H54 (cell line): ENCODE results near the gene NPLOC4.

Source experiments
- DNase-seq: peaks from one replicate; pipeline ENCODE4 v3.0.0; 2011; ENCODE audit warnings: low spot score, mixed read lengths; ENCODE audit not compliant: insufficient read length
- FAIRE-seq: peaks from 3 replicates; lab custom pipeline; 2011; peaks lifted over from hg19 to GRCh38; lab: Jason Lieb, UNC
- POLR2A ChIP-seq: IDR thresholded peaks from 2 replicates; pipeline ENCODE4 v1.6.1; 2011; ENCODE audit warnings: low read depth, mild to moderate bottlenecking, low read length

NPLOC4 gene

GRCh38 chr17:81566461-81567126, 70.3 kb downstream of the NPLOC4 start:
- FAIRE-seq (no peak), DNase-seq (peak; percentile 75)
- no peak for TF ChIP-seq POLR2A

- no peak for TF ChIP-seq POLR2A
- no peak for DNase-seq
- FAIRE-seq: no peak
Measured at GRCh38 chr17:81565231-81565630, 71.7 kb downstream of the NPLOC4 start.

GRCh38 chr17:81564778-81565177, 72.1 kb downstream of the NPLOC4 start:
- FAIRE-seq: no peak
- no peak for TF ChIP-seq POLR2A
- DNase-seq: no peak

GRCh38 chr17:81563861-81564586, 72.9 kb downstream of the NPLOC4 start:
- no peak for TF ChIP-seq POLR2A
- no peak for DNase-seq
- FAIRE-seq: no peak

- DNase-seq: no peak
- TF ChIP-seq POLR2A: no peak
- no peak for FAIRE-seq
Measured at GRCh38 chr17:81561494-81561885, 75.4 kb downstream of the NPLOC4 start.

GRCh38 chr17:81558941-81559806, 77.7 kb downstream of the NPLOC4 start:
- TF ChIP-seq POLR2A: no peak
- DNase-seq: no peak
- FAIRE-seq: no peak

GRCh38 chr17:81558115-81558468, 78.8 kb downstream of the NPLOC4 start:
- no peak for TF ChIP-seq POLR2A
- no peak for FAIRE-seq

GRCh38 chr17:81557276-81558114, 79.4 kb downstream of the NPLOC4 start:
- FAIRE-seq (no peak), DNase-seq (no peak)
- no peak for TF ChIP-seq POLR2A

More at GRCh38 chr17:81558115-81558468, 78.8 kb downstream of the NPLOC4 start:
- no peak for DNase-seq

- no peak for DNase-seq
- FAIRE-seq: no peak
- no peak for TF ChIP-seq POLR2A
Measured at GRCh38 chr17:81556863-81557262, 80.0 kb downstream of the NPLOC4 start.

GRCh38 chr17:81556175-81556691, 80.7 kb downstream of the NPLOC4 start:
- FAIRE-seq (no peak), DNase-seq (no peak)
- TF ChIP-seq POLR2A: no peak

- peak; percentile 93 for DNase-seq
- TF ChIP-seq POLR2A: peak; percentile 32; the same call in 1 of the 2 replicates
- no peak for FAIRE-seq
Measured at GRCh38 chr17:81553616-81554181, 83.2 kb downstream of the NPLOC4 start.

GRCh38 chr17:81553018-81553615, 83.8 kb downstream of the NPLOC4 start:
- DNase-seq (peak; percentile 81), FAIRE-seq (no peak)
- peak; percentile 16; the same call in 1 of the 2 replicates for TF ChIP-seq POLR2A
